OCI-LY7 (cell line): ENCODE measurements around the gene PARVB. TPM values are rescaled to one million over a fixed set of nuclear protein-coding genes. Genes with fewer than 3 reads are reported as not detected.

Source experiments
- BruUV-seq: library from RNA; stranded (reverse); fragments of 400-500 nt; replicated peaks from 2 replicates; lab custom pipeline; 2021; lab: Mats Ljungman, UMichigan
- CTCF ChIA-PET: fragments of 300-600 bp; sonication (Branson Sonifier 250); formaldehyde crosslinking; loops from one replicate; lab custom pipeline; 2022; ENCODE audit warnings: antibody characterized with exemption; ENCODE audit not compliant: unreplicated experiment; lab: Charles Lee
- POLR2A ChIA-PET: fragments of 300-600 bp; sonication (Branson Sonifier 250); formaldehyde crosslinking; loops from one replicate; lab custom pipeline; 2022; ENCODE audit warnings: antibody characterized with exemption; lab: Charles Lee
- DNase-seq: peaks from one replicate; pipeline ENCODE4 v3.0.0-alpha.2; 2015; ENCODE audit warnings: low spot score
- H2AFZ ChIP-seq: fragments of 200-600 bp; sonication (generic), shearing (Covaris generic); 2 replicates; pipeline ENCODE4 v1.6.1; 2014; ENCODE audit warnings: mild to moderate bottlenecking, antibody characterized with exemption, low read length, moderate library complexity
- H3K27ac ChIP-seq: fragments of 200-600 bp; sonication (generic); 2 replicates; pipeline ENCODE4 v1.5.1; 2014; ENCODE audit warnings: mixed run types, low read depth, mild to moderate bottlenecking, moderate library complexity, low read length, inconsistent platforms; ENCODE audit not compliant: poor library complexity, severe bottlenecking
- H3K36me3 ChIP-seq: fragments of 200-600 bp; sonication (generic); 2 replicates; pipeline ENCODE4 v1.6.1; 2014; ENCODE audit warnings: mild to moderate bottlenecking, antibody characterized with exemption, low read length, moderate library complexity, mixed read lengths; ENCODE audit not compliant: insufficient read depth
- H3K4me1 ChIP-seq: fragments of 200-600 bp; sonication (generic); 2 replicates; pipeline ENCODE4 v1.5.1; 2014; ENCODE audit warnings: mild to moderate bottlenecking, low read length; ENCODE audit not compliant: insufficient read depth, poor library complexity, severe bottlenecking
- H3K4me2 ChIP-seq: fragments of 200-600 bp; sonication (generic); 2 replicates; pipeline ENCODE4 v1.6.1; 2014; ENCODE audit warnings: mild to moderate bottlenecking, low read length
- H3K4me3 ChIP-seq: fragments of 200-600 bp; sonication (generic); 2 replicates; pipeline ENCODE4 v1.5.1; 2014; ENCODE audit warnings: mild to moderate bottlenecking, low read depth, low read length; ENCODE audit not compliant: poor library complexity, severe bottlenecking
- H3K79me2 ChIP-seq: fragments of 200-600 bp; sonication (generic); 2 replicates; pipeline ENCODE4 v1.6.1; 2016; ENCODE audit warnings: low read depth, mild to moderate bottlenecking, low read length, moderate library complexity, mixed read lengths; ENCODE audit not compliant: insufficient read depth
- H3K9me2 ChIP-seq: fragments of 200-600 bp; sonication (generic); 2 replicates; pipeline ENCODE4 v1.6.1; 2016; ENCODE audit warnings: mild to moderate bottlenecking, low read length, mixed read lengths; ENCODE audit not compliant: insufficient read depth
- H3K9me3 ChIP-seq: fragments of 200-600 bp; sonication (generic); 2 replicates; pipeline ENCODE4 v1.6.1; 2014; ENCODE audit warnings: mild to moderate bottlenecking, mixed run types, low read length, mixed read lengths
- H4K20me1 ChIP-seq: fragments of 200-600 bp; sonication (generic); 2 replicates; pipeline ENCODE4 v1.6.1; 2014; ENCODE audit warnings: mild to moderate bottlenecking, antibody characterized with exemption, low read length, moderate library complexity, mixed read lengths; ENCODE audit not compliant: insufficient read depth
- EZH2phosphoT487 ChIP-seq: fragments of 200-600 bp; sonication (generic); IDR thresholded peaks from 2 replicates; pipeline ENCODE4 v1.6.1; 2018; ENCODE audit warnings: low read depth, borderline replicate concordance, mild to moderate bottlenecking, mixed run types, antibody characterized with exemption, low read length, moderate library complexity, mixed read lengths
- intact Hi-C: fragments of 100-400 bp; cut with micrococcal nuclease; formaldehyde crosslinking; loops from one replicate; pipeline ENCODE4 v1.10.0; 2022; ENCODE audit not compliant: unreplicated experiment
- total RNA-seq, 2 experiments: library from RNA; depleted of rRNA in 1 of 2; stranded (reverse); fragments of >200 nt in 1 of 2; shearing (Covaris generic) in 1 of 2; gene quantifications; 2 replicates each; pipeline ENCODE4 v1.2.3, GENCODE V29; 2014 to 2022
- TF ChIP-seq, protein P1 (sequence below): fragments of 200-600 bp; sonication (generic); conservative IDR thresholded peaks from 2 replicates; pipeline ENCODE4 v1.5.1; 2014; ENCODE audit warnings: mild to moderate bottlenecking, antibody characterized with exemption, low read length, moderate library complexity, mixed read lengths

The PARVB gene
- total RNA-seq, 2 experiments from 2014 or later: 0.34 TPM; not detected in 1

DNA sequence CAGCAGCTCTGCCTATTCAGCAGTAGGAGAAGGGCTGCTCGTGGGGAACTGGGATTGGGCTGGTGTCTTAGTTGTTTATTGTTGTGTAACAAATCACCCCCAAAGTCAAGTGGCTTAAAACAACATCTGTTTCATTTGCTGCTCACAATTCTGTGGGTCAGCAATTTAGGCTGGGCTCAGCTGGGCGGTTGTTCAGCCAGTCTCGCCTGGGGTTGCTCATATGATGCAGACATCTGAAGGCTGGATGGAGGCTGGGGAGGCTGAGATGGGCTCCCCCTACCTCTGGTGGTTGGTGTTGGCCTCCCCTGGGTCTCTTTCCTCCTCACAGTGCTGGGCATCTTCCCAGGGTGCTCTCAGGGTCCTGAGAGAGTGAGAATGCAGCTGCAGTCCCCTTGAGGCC lies 113.3 kb downstream of the PARVB start:
- Histone ChIP-seq H2AFZ (no peak overlapping the region), H3K4me3 (no peak overlapping the region), H3K9me2 (no peaks in the 10 kb centered on the region), H3K79me2 (no peaks in the 10 kb centered on the region), H4K20me1 (no peaks in the 10 kb centered on the region), H3K9me3 (no peaks in the 10 kb centered on the region), H3K36me3 (no peaks in the 10 kb centered on the region), H3K27ac (no peak overlapping the region), H3K4me2 (no peak overlapping the region), H3K4me1 (no peaks in the 10 kb centered on the region)
- DNase-seq: no peak
- ChIA-PET CTCF (no interaction called here), POLR2A (no interaction called here)
- no peak for TF ChIP-seq EZH2phosphoT487
- TF ChIP-seq, protein P1, sequence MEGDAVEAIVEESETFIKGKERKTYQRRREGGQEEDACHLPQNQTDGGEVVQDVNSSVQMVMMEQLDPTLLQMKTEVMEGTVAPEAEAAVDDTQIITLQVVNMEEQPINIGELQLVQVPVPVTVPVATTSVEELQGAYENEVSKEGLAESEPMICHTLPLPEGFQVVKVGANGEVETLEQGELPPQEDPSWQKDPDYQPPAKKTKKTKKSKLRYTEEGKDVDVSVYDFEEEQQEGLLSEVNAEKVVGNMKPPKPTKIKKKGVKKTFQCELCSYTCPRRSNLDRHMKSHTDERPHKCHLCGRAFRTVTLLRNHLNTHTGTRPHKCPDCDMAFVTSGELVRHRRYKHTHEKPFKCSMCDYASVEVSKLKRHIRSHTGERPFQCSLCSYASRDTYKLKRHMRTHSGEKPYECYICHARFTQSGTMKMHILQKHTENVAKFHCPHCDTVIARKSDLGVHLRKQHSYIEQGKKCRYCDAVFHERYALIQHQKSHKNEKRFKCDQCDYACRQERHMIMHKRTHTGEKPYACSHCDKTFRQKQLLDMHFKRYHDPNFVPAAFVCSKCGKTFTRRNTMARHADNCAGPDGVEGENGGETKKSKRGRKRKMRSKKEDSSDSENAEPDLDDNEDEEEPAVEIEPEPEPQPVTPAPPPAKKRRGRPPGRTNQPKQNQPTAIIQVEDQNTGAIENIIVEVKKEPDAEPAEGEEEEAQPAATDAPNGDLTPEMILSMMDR: no peak
- intact Hi-C loops: no loop called here
- no TSS peak for BruUV-seq

DNA sequence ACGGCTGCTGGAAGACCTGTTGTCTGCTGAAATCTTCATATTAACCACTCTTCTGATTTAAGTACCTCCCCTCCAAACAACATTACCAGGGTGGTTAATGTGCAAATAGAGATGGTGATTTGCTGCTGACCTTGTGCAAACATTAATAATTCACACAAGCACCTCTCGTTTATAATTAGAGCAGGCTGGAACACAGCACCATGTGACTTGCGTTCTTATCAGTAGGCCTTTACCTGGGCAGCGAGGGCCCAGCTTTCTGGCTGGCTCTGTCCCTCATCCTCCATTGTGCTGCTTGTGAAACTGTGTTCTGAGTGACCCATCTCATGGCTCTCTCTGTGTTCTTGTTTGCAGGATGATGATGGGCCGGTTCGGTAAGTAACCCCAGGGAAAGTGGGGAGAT lies 115.7 kb downstream of the PARVB start:
- no peak overlapping the region for H3K4me3 ChIP-seq
- intact Hi-C loops: no loop called here
- TF ChIP-seq, protein P1: no peak
- TF ChIP-seq EZH2phosphoT487: no peak
- H3K4me2 ChIP-seq: no peak overlapping the region
- no peaks in the 10 kb centered on the region for H4K20me1 ChIP-seq
- no peaks in the 10 kb centered on the region for H3K9me2 ChIP-seq
- DNase-seq: no peak
- no peaks in the 10 kb centered on the region for H3K36me3 ChIP-seq
- no peaks in the 10 kb centered on the region for H3K4me1 ChIP-seq
- no peaks in the 10 kb centered on the region for H3K79me2 ChIP-seq
- no peak overlapping the region for H3K27ac ChIP-seq
- ChIA-PET CTCF (no interaction called here), POLR2A (no interaction called here)
- no peaks in the 10 kb centered on the region for H3K9me3 ChIP-seq
- H2AFZ ChIP-seq: no peak overlapping the region
- BruUV-seq: no TSS peak

DNA sequence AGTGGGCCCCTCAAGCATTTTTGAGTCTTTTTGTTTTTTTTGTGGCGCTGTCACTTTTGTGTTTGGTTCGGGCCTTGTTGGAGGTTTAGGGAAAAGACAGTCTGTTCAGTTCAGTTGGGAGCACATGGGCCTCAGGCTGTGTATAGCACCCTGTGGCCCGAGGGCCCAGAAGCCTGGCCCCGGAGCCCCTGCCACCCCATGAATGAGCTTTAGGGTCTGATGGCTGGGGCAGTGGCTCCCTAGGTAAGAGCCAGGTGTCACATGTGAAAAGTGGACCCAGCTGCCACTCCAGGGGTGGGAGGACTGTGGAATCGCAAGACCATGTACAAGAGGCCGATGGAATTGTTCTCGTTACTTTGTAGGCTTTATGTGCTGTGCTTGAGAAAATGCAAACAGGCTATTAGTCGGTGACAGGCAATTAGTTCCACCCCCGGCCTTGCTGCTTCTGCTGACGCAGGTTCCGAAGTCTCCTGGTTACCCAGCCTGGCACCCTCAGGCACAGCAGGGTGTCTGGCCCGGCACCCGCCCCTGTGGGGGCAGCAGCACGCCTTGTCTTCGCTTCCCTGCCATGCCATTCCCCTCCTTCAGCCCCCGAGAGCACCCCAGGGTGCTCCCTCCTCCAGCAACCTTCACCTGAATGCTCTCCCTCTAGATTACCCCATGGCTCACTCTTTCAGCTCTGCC lies 118.5 kb downstream of the PARVB start:
- intact Hi-C loops: no loop called here
- Histone ChIP-seq H3K4me3 (no peak overlapping the region), H3K79me2 (no peaks in the 10 kb centered on the region), H3K4me1 (no peaks in the 10 kb centered on the region), H3K4me2 (no peak overlapping the region), H3K9me2 (no peaks in the 10 kb centered on the region), H2AFZ (no peak overlapping the region), H3K27ac (no peak overlapping the region), H3K9me3 (no peaks in the 10 kb centered on the region), H3K36me3 (no peaks in the 10 kb centered on the region), H4K20me1 (no peaks in the 10 kb centered on the region)
- TF ChIP-seq, protein P1: no peak
- no peak for TF ChIP-seq EZH2phosphoT487
- ChIA-PET CTCF (no interaction called here), POLR2A (no interaction called here)
- no peak for DNase-seq
- BruUV-seq: no TSS peak
